ENCODE results near the gene TGFBI.
A peak's percentile ranks its signal among the peaks of the same experiment; 100 is the strongest.

Gene TGFBI

GRCh38 chr5:136098176-136098575, 69.4 kb downstream of the TGFBI start:
- DNase-seq = no peak

GRCh38 chr5:136099870-136100269, 71.1 kb downstream of the TGFBI start:
- no peak for DNase-seq

GRCh38 chr5:136101884-136102283, 73.1 kb downstream of the TGFBI start:
- no peak for DNase-seq

GRCh38 chr5:136103118-136103517, 74.3 kb downstream of the TGFBI start:
- no peak for DNase-seq

GRCh38 chr5:136104306-136104965, 75.6 kb downstream of the TGFBI start:
- DNase-seq = no peak

GRCh38 chr5:136106351-136107031, 77.7 kb downstream of the TGFBI start:
- DNase-seq = peak; percentile 61

- DNase-seq = peak; percentile 59
These were observed 79.4 kb downstream of the TGFBI start for GRCh38 chr5:136108180-136108611.

GRCh38 chr5:136108766-136109165, 80.0 kb downstream of the TGFBI start:
- DNase-seq = no peak

- peak; percentile 6 for DNase-seq
These were observed 80.8 kb downstream of the TGFBI start for GRCh38 chr5:136109453-136110135.

Measured in NCI-H2171 treated with DMSO at 0.1 percent for 48 hours (cell line).